ENCODE data around the gene PCDHGA2. TPM values are rescaled to one million over a fixed set of nuclear protein-coding genes. Genes with fewer than 3 reads are reported as not detected.
"Not testable (repeated sequence)": the region's sequence is repeated elsewhere in the genome, so short reads cannot be mapped to it uniquely, and the experiment has no call there.

Gene PCDHGA2
- total RNA-seq, 1 donor from 2014 or later = 2.7 TPM

GRCh38 chr5:141343953-141344463 lies 5.4 kb downstream of the PCDHGA2 start:
- H3K9me3 ChIP-seq = peaks cover 59% of the 10 kb centered on the region
- DNase-seq (no peak), ATAC-seq (no peak)
- no peaks in the 10 kb centered on the region for H3K4me1 ChIP-seq
- no peaks in the 10 kb centered on the region for H3K36me3 ChIP-seq
- intact Hi-C loops (cut with DNase I) = no loop called here
- H3K27ac ChIP-seq = no peak overlapping the region
- H3K27me3 ChIP-seq (ENCODE audit: low read depth) = peaks cover 6% of the 10 kb centered on the region
- H3K4me3 ChIP-seq = peak overlapping the region; percentile 22
- TF ChIP-seq CTCF (IDR thresholded peaks at IDR 0.05) = no peak

- no peak for DNase-seq
- Histone ChIP-seq H3K27ac (no peak overlapping the region), H3K27me3 (ENCODE audit: low read depth) (peaks cover 7% of the 10 kb centered on the region), H3K4me3 (no peak overlapping the region), H3K4me1 (no peaks in the 10 kb centered on the region), H3K36me3 (no peaks in the 10 kb centered on the region), H3K9me3 (peaks cover 56% of the 10 kb centered on the region)
- intact Hi-C loops (cut with DNase I) = no loop called here
- ATAC-seq = no peak
- TF ChIP-seq CTCF (IDR thresholded peaks at IDR 0.05) = no peak
These were observed 6.8 kb downstream of the PCDHGA2 start for GRCh38 chr5:141345327-141345726.

GRCh38 chr5:141346017-141346416 lies 7.5 kb downstream of the PCDHGA2 start:
- H3K27me3 ChIP-seq (ENCODE audit: low read depth); H3K4me3 ChIP-seq; H3K4me1 ChIP-seq; intact Hi-C loops (cut with DNase I); DNase-seq; H3K36me3 ChIP-seq; ATAC-seq; H3K27ac ChIP-seq: not testable (repeated sequence)
- peaks cover 58% of the 10 kb centered on the region for H3K9me3 ChIP-seq

GRCh38 chr5:141349917-141350619 lies 11.5 kb downstream of the PCDHGA2 start, which contains the start of gene PCDHGB1:
Gene PCDHGB1 (plus strand): TSS chr5:141350099. CDS start chr5:141350261, 162 bp downstream.
- ATAC-seq (peak in 1 of 2 donors; percentile 44), DNase-seq (no peak)
- peak; percentile 36 for TF ChIP-seq CTCF (IDR thresholded peaks at IDR 0.05)
- no peak within 1 kb of the TSS for H3K27ac ChIP-seq
- H3K27me3 ChIP-seq (ENCODE audit: low read depth) = peaks cover 22% of the 10 kb centered on the region
- intact Hi-C loops (cut with DNase I) = no loop called here
- no peaks in the 10 kb centered on the region for H3K36me3 ChIP-seq
- H3K9me3 ChIP-seq = peaks cover 51% of the 10 kb centered on the region
- peak within 1 kb of the TSS; percentile 23 for H3K4me3 ChIP-seq
- H3K4me1 ChIP-seq = no peaks in the 10 kb centered on the region

GRCh38 chr5:141351591-141351990 lies 13.0 kb downstream of the PCDHGA2 start:
- intact Hi-C loops (cut with DNase I) = no loop called here
- Histone ChIP-seq H3K27me3 (ENCODE audit: low read depth) (peaks cover 22% of the 10 kb centered on the region), H3K36me3 (no peaks in the 10 kb centered on the region)

More at GRCh38 chr5:141351591-141351990, 13.0 kb downstream of the PCDHGA2 start:
- H3K4me3 ChIP-seq = no peak overlapping the region
- no peak for TF ChIP-seq CTCF (IDR thresholded peaks at IDR 0.05)
- peaks cover 57% of the 10 kb centered on the region for H3K9me3 ChIP-seq
- H3K4me1 ChIP-seq = no peaks in the 10 kb centered on the region
- DNase-seq = no peak
- no peak for ATAC-seq
- no peak overlapping the region for H3K27ac ChIP-seq
